Endothelial cell of umbilical vein (primary cell): ENCODE data around the gene PLAC1. TPM values are rescaled to one million over a fixed set of nuclear protein-coding genes. Genes with fewer than 3 reads are reported as not detected.

Experiments
- BruUV-seq: library from RNA; stranded (reverse); fragments of 400-500 nt; replicated peaks from 2 replicates; lab custom pipeline; 2021; lab: Mats Ljungman, UMichigan
- CTCF ChIA-PET: fragments of 300-600, 350-600 bp; sonication (Branson Sonifier 250); formaldehyde crosslinking; loops from one replicate; lab custom pipeline; 2021; ENCODE audit warnings: antibody characterized with exemption, inconsistent platforms; lab: Charles Lee
- POLR2A ChIA-PET: fragments of 300-600, 350-600 bp; sonication (Branson Sonifier 250); formaldehyde crosslinking; loops from one replicate; lab custom pipeline; 2021; ENCODE audit warnings: antibody characterized with exemption, inconsistent platforms; lab: Charles Lee
- DNase-seq: peaks from one replicate; pipeline ENCODE4 v3.0.0-alpha.2; 2011; ENCODE audit warnings: low read depth, low spot score
- FAIRE-seq: peaks from 2 replicates; lab custom pipeline; 2011; peaks lifted over from hg19 to GRCh38; lab: Jason Lieb, UNC
- H2AFZ ChIP-seq: 2 replicates; pipeline ENCODE4 v1.6.0; 2012; ENCODE audit warnings: low read depth, low read length, control low read depth, inconsistent platforms
- H3K27ac ChIP-seq: 2 replicates; pipeline ENCODE4 v1.5.1; 2011; ENCODE audit warnings: low read depth, mild to moderate bottlenecking, control low read depth, low read length, moderate library complexity; ENCODE audit not compliant: insufficient read depth
- H3K27me3 ChIP-seq, 2 experiments: 2 replicates each; pipeline versions ENCODE4 v1.6.0 to v1.6.1; 2011; ENCODE audit warnings: low read length in 2 of 2, mixed read lengths in 1 of 2; ENCODE audit not compliant: control insufficient read depth in 2 of 2, insufficient read depth in 2 of 2
- H3K36me3 ChIP-seq, 2 experiments: 2 replicates in 1 of 2; 3 replicates in 1 of 2; pipeline ENCODE4 v1.5.1; 2011; ENCODE audit warnings: low read length in 2 of 2, mild to moderate bottlenecking in 1 of 2, moderate library complexity in 1 of 2; ENCODE audit not compliant: control insufficient read depth in 2 of 2, insufficient read depth in 2 of 2; ENCODE audit errors: extremely low read depth in 1 of 2
- H3K4me1 ChIP-seq: 3 replicates; pipeline ENCODE4 v1.5.1; 2011; ENCODE audit warnings: mild to moderate bottlenecking, low read length; ENCODE audit not compliant: control insufficient read depth, insufficient read depth; ENCODE audit errors: extremely low read depth
- H3K4me2 ChIP-seq: 2 replicates; pipeline ENCODE4 v1.6.1; 2011; ENCODE audit warnings: low read length, control low read depth, mixed read lengths; ENCODE audit not compliant: insufficient read depth
- H3K4me3 ChIP-seq, 3 experiments: fragments of 200-600 bp in 1 of 3; sonication (generic), shearing (Covaris generic) in 1 of 3; replicated peaks in 1 of 3; 2 replicates each; pipeline ENCODE4 v1.5.1; 2011 to 2016; ENCODE audit warnings: control low read depth in 3 of 3, low read length in 3 of 3, mild to moderate bottlenecking in 2 of 3, inconsistent platforms in 1 of 3, low read depth in 1 of 3, moderate library complexity in 1 of 3; ENCODE audit not compliant: insufficient read depth in 1 of 3
- H3K79me2 ChIP-seq: 2 replicates; pipeline ENCODE4 v1.6.0; 2012; ENCODE audit warnings: low read length, inconsistent platforms; ENCODE audit not compliant: control insufficient read depth, insufficient read depth
- H3K9ac ChIP-seq: replicated peaks from 2 replicates; pipeline ENCODE3; 2011; ENCODE audit warnings: low read length, control low read depth; ENCODE audit not compliant: insufficient read depth; ENCODE audit errors: extremely low read depth
- H3K9me1 ChIP-seq: replicated peaks from 3 replicates; pipeline ENCODE4 v1.6.0; 2011; ENCODE audit warnings: mild to moderate bottlenecking, low read length; ENCODE audit not compliant: control insufficient read depth, insufficient read depth; ENCODE audit errors: extremely low read depth
- H3K9me3 ChIP-seq: replicated peaks from 2 replicates; pipeline ENCODE4 v1.5.1; 2012; ENCODE audit warnings: low read length, inconsistent platforms; ENCODE audit not compliant: control insufficient read depth, insufficient read depth
- H4K20me1 ChIP-seq: replicated peaks from 2 replicates; pipeline ENCODE3; 2011; ENCODE audit warnings: mild to moderate bottlenecking, low read length; ENCODE audit not compliant: control insufficient read depth, insufficient read depth; ENCODE audit errors: extremely low read depth
- CTCF ChIP-seq, 2 donors: IDR thresholded peaks; 1 replicate in 1 of 2; 2 replicates in 1 of 2; pipeline ENCODE4 v1.5.1; 2011; ENCODE audit warnings: low read length in 2 of 2, mild to moderate bottlenecking in 2 of 2, moderate library complexity in 2 of 2, control low read depth in 1 of 2, inconsistent platforms in 1 of 2, low read depth in 1 of 2; ENCODE audit not compliant: insufficient read depth in 1 of 2; ENCODE audit errors: extremely low read depth in 1 of 2
- EZH2 ChIP-seq: IDR thresholded peaks from 2 replicates; pipeline ENCODE4 v1.6.1; 2012; ENCODE audit warnings: borderline replicate concordance, low read depth, mild to moderate bottlenecking, moderate library complexity, low read length, inconsistent platforms; ENCODE audit not compliant: severe bottlenecking
- FOS ChIP-seq: IDR thresholded peaks from 2 replicates; pipeline ENCODE4 v1.6.1; 2011; ENCODE audit warnings: mild to moderate bottlenecking, low read length, moderate library complexity, borderline replicate concordance; ENCODE audit not compliant: insufficient read depth
- GATA2 ChIP-seq: IDR thresholded peaks from 2 replicates; pipeline ENCODE4 v1.7.0; 2011; ENCODE audit warnings: low read depth, mild to moderate bottlenecking, moderate library complexity, mixed read lengths, low read length; ENCODE audit not compliant: insufficient read length, insufficient read depth
- JUN ChIP-seq: IDR thresholded peaks from 2 replicates; pipeline ENCODE4 v1.6.1; 2011; ENCODE audit warnings: borderline replicate concordance, low read depth; ENCODE audit not compliant: insufficient read length, insufficient read depth
- MAX ChIP-seq: IDR thresholded peaks from 2 replicates; pipeline ENCODE4 v1.6.1; 2011; ENCODE audit not compliant: insufficient read depth, insufficient read length
- MYC ChIP-seq: IDR thresholded peaks from one replicate; pipeline ENCODE4 v1.6.1; 2011; ENCODE audit warnings: mild to moderate bottlenecking, low read depth, low read length
- POLR2A ChIP-seq: IDR thresholded peaks from 2 replicates; pipeline ENCODE4 v1.6.1; 2012; ENCODE audit warnings: low read depth, mild to moderate bottlenecking, control low read depth, low read length
- POLR2AphosphoS5 ChIP-seq: IDR thresholded peaks from 2 replicates; pipeline ENCODE4 v1.6.1; 2012; ENCODE audit warnings: low read depth, mild to moderate bottlenecking, control low read depth, low read length, moderate library complexity; ENCODE audit not compliant: insufficient read depth
- dilution Hi-C: fragments of 300-500 bp; cut with MboI; formaldehyde crosslinking; loops from one replicate; pipeline ENCODE4 v1.15.0; 2019; ENCODE audit warnings: low sequenced_read_pairs; ENCODE audit not compliant: extremely low pct_ligation_motif_present
- intact Hi-C: fragments of 100-400 bp; cut with micrococcal nuclease; formaldehyde crosslinking; loops from one replicate; pipeline ENCODE4 v1.10.0; 2022
- polyA plus RNA-seq, 4 experiments: library from polyadenylated mRNA; depleted of rRNA in 3 of 4; stranded (reverse) in 3 of 4; unstranded in 1 of 4; fragments of >200 nt; gene quantifications; 2 replicates each; pipeline versions ENCODE4 v1.2.1 to v1.2.3, GENCODE V29; 2011 to 2012; ENCODE audit warnings: missing spikeins in 1 of 4
- total RNA-seq: library from RNA; stranded (reverse); gene quantifications from 2 replicates; pipeline ENCODE4 v1.2.3, GENCODE V29; 2021

PLAC1 gene
- total and polyA plus RNA-seq, 2 donors (not counting 3 experiments of a cell fraction or from before 2014, with no cell fraction given), result 0.58 to 2.4 TPM

GRCh38 chrX:134592303-134592702, 66.0 kb downstream of the PLAC1 start:
- H3K9ac ChIP-seq, result no peak overlapping the region
- dilution Hi-C loops (no loop called here), intact Hi-C loops (no loop called here)
- ChIA-PET POLR2A (no interaction called here), CTCF (interaction anchor here (1.0 kb wide), 1 partner anchor 8 kb away, joined by 3 read pairs; no protein-coding TSS in a partner anchor)
- no peaks in the 10 kb centered on the region for H4K20me1 ChIP-seq
- H3K9me3 ChIP-seq, result no peaks in the 10 kb centered on the region
- H3K4me3 ChIP-seq, result no peak overlapping the region
- no peak for FAIRE-seq
- no peaks in the 10 kb centered on the region for H3K79me2 ChIP-seq
- BruUV-seq, result no TSS peak
- no peak overlapping the region for H3K4me2 ChIP-seq
- no peak overlapping the region for H3K27ac ChIP-seq
- H3K4me1 ChIP-seq, result peaks cover 20% of the 10 kb centered on the region
- no peak for TF ChIP-seq JUN
- no peak for TF ChIP-seq FOS
- TF ChIP-seq POLR2AphosphoS5, result no peak
- TF ChIP-seq CTCF (IDR thresholded peaks at IDR 0.05; ENCODE audit: extremely low read depth in 1 of 2, insufficient read depth in 1 of 2, low read depth in 1 of 2, low read length in 2 of 2), result no peak
- H2AFZ ChIP-seq, result no peak overlapping the region
- no peaks in the 10 kb centered on the region for H3K27me3 ChIP-seq
- DNase-seq, result no peak
- H3K9me1 ChIP-seq, result no peaks in the 10 kb centered on the region
- H3K36me3 ChIP-seq, result no peaks in the 10 kb centered on the region

GRCh38 chrX:134591502-134591901, 66.8 kb downstream of the PLAC1 start:
- Histone ChIP-seq H3K79me2 (no peaks in the 10 kb centered on the region), H3K4me1 (peaks cover 20% of the 10 kb centered on the region), H3K27me3 (no peaks in the 10 kb centered on the region), H3K36me3 (no peaks in the 10 kb centered on the region), H3K9me3 (no peaks in the 10 kb centered on the region), H4K20me1 (no peaks in the 10 kb centered on the region), H3K4me2 (no peak overlapping the region), H3K9ac (no peak overlapping the region), H3K4me3 (no peak overlapping the region), H3K27ac (no peak overlapping the region), H2AFZ (no peak overlapping the region), H3K9me1 (no peaks in the 10 kb centered on the region)
- no TSS peak for BruUV-seq
- ChIA-PET POLR2A (no interaction called here), CTCF (interaction anchor here (1.0 kb wide), 1 partner anchor 9 kb away, joined by 3 read pairs; no protein-coding TSS in a partner anchor)
- intact Hi-C loops (no loop called here), dilution Hi-C loops (no loop called here)
- FAIRE-seq (peak; percentile 55), DNase-seq (no peak)
- no peak for TF ChIP-seq GATA2
- TF ChIP-seq FOS, result no peak
- TF ChIP-seq MYC, result no peak
- TF ChIP-seq CTCF (IDR thresholded peaks at IDR 0.05; ENCODE audit: extremely low read depth in 1 of 2, insufficient read depth in 1 of 2, low read depth in 1 of 2, low read length in 2 of 2), result no peak
- no peak for TF ChIP-seq MAX
- no peak for TF ChIP-seq POLR2A
- no peak for TF ChIP-seq POLR2AphosphoS5
- no peak for TF ChIP-seq JUN
- TF ChIP-seq EZH2, result no peak
